NCI-H1930 (cell line): ENCODE data around the gene TPSAB1.
"Not testable (repeated sequence)": the region's sequence is repeated elsewhere in the genome, so short reads cannot be mapped to it uniquely, and the experiment has no call there.

Experiments used
- DNase-seq, 2 experiments: peaks; one replicate each; lab custom pipeline; 2025; lab: John Stamatoyannopoulos, UW

Gene TPSAB1

DNA sequence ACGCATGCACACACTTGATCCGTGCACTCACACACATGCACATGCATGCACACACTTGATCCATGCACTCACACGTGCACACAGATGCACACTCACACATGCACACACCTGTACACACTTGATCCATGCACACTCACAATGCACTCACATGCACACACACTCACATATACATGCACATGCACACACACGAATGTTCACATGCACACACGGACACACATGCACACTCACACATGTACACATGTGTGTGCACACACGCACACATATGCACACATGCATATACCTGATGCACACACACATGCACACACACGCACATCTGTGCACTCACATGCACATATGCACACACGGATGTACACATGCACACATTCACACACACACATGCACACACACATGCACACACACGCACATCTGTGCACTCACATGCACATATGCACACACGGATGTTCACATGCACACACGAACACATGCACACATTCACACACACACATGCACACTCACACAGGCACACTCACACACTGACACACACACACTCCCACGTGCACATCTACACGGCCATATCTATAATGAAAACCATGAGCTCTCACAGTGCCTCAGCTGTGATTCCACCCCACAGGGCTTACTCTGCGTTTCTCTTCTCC is 7.5 kb downstream of the TPSAB1 start:
- not testable (repeated sequence) for DNase-seq

DNA sequence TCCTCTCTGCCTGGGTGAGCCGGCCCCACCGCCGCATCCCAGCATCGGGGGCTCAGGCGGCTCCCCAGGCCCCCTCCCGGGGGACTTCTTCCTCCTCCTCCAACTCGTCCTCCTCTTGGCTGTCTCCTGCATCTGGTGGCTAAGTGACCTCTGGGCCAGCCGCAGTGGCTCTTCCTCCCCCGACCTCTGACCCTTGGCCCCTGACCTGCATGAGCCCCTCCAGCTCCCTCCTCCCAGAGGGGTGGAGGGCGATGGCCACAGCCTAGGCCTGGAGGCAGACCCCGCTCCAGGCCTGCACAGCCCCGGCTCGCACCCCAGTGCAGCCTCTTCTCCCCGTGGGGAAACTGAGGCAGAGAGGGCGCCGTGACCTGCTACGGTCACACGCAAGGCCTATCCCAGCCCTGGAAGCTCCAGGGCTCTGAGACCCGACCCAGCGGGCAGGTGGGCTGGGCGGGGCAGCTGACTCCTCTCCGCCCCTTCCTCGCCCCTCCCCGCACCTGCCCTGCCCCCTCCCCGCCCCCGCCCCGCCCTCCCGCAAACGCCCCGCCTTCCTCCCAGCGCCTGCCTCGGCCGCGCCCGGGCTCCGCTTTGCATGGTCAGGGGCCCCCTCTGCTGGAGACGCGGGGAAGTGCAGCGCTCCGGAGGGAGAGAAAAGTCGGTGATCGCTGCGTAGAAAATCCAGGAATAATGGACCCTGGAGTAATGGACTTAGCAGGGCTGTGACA is 8.7 kb downstream of the TPSAB1 start:
- not testable (repeated sequence) for DNase-seq

- DNase-seq = not testable (repeated sequence)
These were observed 13.3 kb downstream of the TPSAB1 start for GRCh38 chr16:1253701-1254364.

DNA sequence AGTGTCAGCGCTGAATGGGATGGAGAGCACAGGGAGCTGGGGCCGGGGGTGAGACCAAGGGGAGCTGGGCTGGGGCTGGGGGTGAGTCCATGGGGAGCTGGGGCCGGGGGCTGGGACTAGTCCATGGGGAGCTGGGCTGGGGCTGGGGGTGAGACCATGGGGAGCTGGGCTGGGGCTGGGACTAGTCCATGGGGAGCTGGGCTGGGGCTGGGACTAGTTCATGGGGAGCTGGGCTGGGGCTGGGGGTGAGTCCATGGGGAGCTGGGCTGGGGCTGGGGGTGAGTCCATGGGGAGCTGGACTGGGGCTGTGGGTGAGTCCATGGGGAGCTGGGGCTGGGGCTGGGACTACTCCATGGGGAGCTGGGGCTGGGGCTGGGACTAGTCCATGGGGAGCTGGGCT is 14.3 kb downstream of the TPSAB1 start:
- not testable (repeated sequence) for DNase-seq

DNA sequence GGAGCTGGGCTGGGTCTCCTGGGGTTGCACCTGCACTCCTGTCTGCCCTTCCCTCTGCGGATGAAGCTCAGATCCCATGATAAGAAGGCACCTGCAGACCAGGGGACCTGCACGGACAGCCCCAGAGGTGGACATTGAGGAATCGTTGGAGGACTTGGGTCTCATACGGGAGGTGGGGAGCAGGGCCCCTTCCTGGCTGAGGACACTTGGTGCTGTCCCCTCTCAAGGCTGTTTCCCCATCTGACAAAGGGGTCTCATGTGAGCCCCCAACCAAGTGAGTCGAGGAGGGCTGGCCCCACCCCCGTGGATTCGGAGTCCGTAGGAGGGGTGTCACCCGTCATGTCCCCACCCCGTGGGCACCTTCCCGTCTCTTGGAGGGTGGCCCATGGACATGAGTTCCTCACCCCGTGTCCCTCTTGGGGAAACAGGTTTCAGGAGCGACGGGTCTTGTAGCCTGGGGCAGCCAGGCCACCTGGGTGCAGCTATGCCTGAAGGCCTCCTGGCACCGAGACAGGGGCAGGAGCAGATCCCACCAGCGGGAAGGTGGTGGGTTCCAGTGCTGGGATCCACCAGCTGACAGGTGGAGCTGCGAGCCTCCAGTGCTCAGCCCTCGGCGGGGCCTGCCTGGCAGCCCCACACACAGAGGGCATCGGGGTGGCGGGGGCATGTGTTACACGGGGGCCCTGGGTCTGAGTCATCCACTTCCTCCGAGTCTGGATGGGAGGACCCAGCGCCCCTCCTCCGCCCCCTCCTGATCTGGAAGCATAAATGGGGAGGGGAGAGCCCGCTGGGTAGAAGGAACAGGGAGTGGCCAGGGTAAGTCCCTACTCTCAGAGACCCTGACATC is 15.0 kb downstream of the TPSAB1 start, which contains the start of gene TPSD1:
TPSD1 (plus strand) TSS at position 794 of the 847 bp plus-strand sequence. CDS start 212 bp downstream, outside the sequence.
- not testable (repeated sequence) for DNase-seq

DNA sequence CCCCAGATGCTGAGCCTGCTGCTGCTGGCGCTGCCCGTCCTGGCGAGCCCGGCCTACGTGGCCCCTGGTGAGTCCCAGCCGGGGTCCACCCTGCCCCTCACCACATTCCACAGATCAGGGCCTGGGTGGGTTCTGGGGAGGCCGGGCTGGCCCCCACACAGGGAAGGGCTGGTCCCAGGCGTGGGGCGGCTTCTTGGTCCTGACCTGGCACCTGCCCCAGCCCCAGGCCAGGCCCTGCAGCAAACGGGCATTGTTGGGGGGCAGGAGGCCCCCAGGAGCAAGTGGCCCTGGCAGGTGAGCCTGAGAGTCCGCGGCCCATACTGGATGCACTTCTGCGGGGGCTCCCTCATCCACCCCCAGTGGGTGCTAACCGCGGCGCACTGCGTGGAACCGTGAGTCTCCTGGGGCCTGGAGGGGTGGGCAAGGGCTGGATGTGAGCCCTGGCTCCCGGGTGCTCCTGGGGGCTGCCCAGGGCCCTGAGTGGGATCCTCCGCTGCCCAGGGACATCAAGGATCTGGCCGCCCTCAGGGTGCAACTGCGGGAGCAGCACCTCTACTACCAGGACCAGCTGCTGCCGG is 15.9 kb downstream of the TPSAB1 start:
- DNase-seq = not testable (repeated sequence)

- no peak for DNase-seq
These were observed 16.4 kb downstream of the TPSAB1 start for GRCh38 chr16:1256874-1257322.

DNA sequence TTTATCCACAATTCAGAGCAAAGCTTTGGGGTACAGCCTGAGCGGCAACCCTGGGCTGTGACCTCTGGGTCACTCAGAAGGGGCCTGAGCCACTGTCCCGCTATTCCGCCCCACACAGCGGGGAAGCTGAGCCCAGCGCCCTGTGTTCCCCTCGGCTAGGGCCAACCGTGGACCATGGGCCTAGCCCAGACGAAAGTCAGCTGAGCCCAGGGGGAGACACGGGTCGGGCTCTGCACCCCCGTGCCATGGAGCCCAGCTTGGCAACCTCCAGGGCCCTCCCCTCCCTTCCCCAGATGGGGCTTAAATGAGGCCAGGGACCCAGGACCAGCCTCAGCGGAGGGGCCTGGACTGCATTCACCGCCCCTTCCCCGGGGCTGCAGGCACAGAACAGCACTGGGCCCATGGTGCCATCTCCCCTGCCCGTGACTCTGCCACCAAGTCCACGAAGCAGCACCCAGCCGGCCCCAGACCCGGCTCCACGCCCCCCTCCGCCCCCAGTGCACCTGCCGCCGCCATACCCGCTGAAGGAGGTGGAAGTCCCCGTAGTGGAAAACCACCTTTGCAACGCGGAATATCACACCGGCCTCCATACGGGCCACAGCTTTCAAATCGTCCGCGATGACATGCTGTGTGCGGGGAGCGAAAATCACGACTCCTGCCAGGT is 17.2 kb downstream of the TPSAB1 start:
- DNase-seq = no peak

- no peak for DNase-seq
These were observed 17.7 kb downstream of the TPSAB1 start for GRCh38 chr16:1258225-1258600.

DNA sequence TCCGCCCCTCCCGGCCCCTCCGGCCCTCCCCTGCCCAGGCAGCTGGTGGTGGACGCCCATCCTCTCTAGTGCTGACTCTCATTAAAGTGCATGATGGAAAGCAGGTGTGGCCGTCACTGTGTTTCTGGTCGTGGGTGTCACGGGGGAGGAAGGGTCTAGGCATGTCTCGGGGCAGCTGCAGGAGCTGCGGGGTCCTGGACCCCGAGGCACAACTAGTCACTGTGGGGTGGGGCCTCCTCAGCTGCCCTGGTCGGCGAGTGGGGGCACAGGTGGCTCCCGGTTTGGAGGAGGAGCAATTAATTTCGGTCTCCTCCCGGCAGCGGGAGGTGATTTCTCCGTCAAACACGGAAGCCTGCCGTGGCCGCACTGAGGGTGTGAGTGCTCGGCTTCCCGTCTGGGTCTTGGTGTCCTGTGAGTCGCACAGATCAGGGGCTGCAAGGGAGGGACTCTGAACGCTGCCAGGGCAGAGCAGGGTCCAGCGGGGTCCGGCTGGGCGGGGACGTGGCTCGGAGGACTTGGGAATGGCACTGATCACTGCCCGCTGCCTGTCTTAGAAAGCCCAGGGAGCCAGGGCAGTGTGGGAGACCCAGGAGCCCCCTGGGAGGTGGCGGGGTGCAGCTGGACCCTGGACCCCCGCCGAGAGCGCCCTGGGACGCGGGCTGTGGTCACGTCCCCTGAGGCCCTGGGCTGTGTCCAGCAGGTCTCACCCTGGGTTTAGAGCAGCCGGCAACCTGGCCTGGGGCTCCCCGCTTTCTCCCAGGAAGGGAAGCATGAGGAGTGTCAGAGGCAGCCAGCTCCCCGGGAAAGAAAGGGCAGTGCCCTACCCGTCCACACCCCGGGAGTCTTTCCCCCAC is 18.6 kb downstream of the TPSAB1 start:
- DNase-seq = no peak

GRCh38 chr16:1259760-1260068 is 19.2 kb downstream of the TPSAB1 start:
- DNase-seq = no peak

- DNase-seq = no peak
These were observed 19.7 kb downstream of the TPSAB1 start for GRCh38 chr16:1260101-1260680.

DNA sequence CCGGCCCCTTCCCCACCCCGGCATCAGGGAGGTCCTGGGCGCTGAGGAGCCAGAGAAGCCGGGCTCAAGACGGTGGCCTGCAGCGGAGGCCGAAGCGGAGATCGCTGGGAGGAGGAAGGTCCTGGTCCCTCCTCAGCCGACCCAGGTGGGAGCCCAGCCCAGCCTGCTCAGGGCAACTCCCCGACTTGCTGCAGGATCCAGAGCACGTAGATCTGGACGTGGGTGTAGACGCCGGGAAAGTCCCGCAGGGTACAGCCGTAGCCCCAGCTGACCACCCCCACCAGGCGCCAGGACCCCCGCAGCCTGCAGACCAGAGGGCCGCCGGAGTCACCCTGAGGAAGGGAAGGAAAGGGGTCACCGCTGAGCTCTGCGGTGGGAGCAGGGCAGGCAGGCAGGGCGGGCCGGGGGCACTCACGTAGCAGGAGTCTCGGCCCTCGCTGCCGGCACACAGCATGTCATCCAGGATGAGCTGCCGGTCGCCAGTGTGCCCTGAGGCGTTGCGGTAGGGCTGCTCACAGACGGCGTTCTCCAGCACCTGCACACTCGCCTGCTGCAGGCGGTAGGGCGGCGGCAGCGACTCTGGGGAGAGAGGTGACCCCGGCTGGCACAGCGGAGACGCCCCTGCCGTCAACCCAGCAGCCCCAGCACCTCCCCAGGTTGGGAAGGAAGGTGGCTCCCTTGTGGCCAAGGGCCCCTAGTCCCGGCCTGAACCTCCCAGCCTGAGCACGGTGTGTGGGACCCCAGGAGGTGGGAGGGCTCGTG is 20.8 kb downstream of the TPSAB1 start:
- no peak for DNase-seq

GRCh38 chr16:1262210-1262845 is 21.8 kb downstream of the TPSAB1 start:
- no peak for DNase-seq

DNA sequence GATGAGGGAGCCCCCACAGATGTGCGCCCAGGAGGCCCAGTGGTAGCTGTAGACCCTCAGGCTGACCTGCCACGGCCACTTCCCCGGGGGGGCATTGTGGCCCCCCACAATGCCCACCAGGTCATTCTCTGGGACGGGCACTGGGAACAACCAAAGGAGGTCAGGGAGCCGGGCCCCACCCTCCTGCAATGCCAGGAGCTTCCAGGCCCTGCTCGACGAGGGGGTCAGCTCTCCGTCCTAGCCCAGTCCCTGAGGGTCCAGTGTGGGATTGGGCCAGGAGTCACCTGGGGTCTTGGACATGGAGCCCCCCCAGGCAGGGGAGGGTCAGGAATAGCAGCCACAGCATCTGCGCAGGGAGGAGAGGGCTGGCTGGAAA is 22.3 kb downstream of the TPSAB1 start:
- DNase-seq = no peak

- no peak for DNase-seq
These were observed 23.3 kb downstream of the TPSAB1 start for GRCh38 chr16:1263591-1264344.

DNA sequence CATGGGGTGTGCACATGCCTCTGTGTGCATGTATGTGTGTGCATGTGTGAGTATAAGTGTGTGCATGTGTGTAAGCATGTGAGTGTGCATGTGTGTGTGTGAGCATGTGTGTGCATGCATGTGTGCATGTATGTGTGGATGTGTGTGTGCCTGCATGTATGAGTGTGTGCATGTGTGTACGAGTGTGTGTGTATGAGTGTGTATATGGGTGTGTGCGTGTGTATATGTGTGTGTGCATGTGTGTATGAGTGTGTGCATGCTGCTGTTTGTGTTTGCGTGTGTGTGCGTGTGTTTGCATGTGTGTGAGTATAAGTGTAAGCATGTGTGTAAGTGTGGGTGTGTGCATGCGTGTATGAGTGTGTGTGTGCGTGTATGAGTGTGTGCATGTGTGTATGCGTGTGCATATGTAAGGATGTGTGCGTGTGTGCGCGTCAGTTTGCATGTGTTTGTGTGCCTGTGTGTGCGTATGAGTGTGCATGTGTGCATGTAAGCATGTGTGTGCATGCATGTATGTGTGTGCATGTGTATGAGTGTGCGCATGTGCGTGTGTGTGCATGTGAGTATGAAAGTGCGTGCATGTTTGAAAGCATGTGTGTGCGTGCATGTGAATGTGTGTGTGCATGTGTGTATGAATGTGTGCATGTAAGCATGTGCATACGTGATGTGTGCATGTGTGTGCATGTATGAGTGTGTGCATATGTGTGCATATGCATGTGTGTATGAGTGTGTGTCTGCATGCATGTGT is 24.0 kb downstream of the TPSAB1 start:
- DNase-seq = no peak
